DND-41 (cell line): ENCODE measurements around the gene GPR6.

Source experiments
- CTCF ChIP-seq: IDR thresholded peaks from 2 replicates; pipeline ENCODE4 v1.5.1; 2012; ENCODE audit warnings: borderline replicate concordance, low read length, moderate library complexity, mild to moderate bottlenecking; ENCODE audit not compliant: poor library complexity, severe bottlenecking; ENCODE audit errors: extremely low read depth
- EZH2 ChIP-seq: IDR thresholded peaks from 3 replicates; pipeline ENCODE4 v1.6.1; 2012; ENCODE audit warnings: borderline replicate concordance, low read depth, mild to moderate bottlenecking, moderate library complexity, low read length, inconsistent platforms; ENCODE audit not compliant: severe bottlenecking

GRCh38 chr6:109955491-109955890 lies 22.6 kb upstream of the GPR6 start:
- TF ChIP-seq CTCF: no peak
- TF ChIP-seq EZH2: no peak
